ENCODE data around the gene DNAJB2. TPM values are rescaled to one million over a fixed set of nuclear protein-coding genes. Genes with fewer than 3 reads are reported as not detected.
"Not testable (repeated sequence)": the region's sequence is repeated elsewhere in the genome, so short reads cannot be mapped to it uniquely, and the experiment has no call there.

Gene DNAJB2
- total and polyA plus RNA-seq, 2 experiments from 2014 or later: 60.6 to 182 TPM

GRCh38 chr2:219286436-219287115, 7.4 kb downstream of the DNAJB2 start:
- no peak for DNase-seq (ENCODE audit: low read depth in 1 of 2, low spot score in 1 of 2)
- no peaks in the 10 kb centered on the region for H3K9me3 ChIP-seq (ENCODE audit: low read depth)
- TF ChIP-seq, protein P1, sequence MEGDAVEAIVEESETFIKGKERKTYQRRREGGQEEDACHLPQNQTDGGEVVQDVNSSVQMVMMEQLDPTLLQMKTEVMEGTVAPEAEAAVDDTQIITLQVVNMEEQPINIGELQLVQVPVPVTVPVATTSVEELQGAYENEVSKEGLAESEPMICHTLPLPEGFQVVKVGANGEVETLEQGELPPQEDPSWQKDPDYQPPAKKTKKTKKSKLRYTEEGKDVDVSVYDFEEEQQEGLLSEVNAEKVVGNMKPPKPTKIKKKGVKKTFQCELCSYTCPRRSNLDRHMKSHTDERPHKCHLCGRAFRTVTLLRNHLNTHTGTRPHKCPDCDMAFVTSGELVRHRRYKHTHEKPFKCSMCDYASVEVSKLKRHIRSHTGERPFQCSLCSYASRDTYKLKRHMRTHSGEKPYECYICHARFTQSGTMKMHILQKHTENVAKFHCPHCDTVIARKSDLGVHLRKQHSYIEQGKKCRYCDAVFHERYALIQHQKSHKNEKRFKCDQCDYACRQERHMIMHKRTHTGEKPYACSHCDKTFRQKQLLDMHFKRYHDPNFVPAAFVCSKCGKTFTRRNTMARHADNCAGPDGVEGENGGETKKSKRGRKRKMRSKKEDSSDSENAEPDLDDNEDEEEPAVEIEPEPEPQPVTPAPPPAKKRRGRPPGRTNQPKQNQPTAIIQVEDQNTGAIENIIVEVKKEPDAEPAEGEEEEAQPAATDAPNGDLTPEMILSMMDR (IDR thresholded peaks at IDR 0.05; ENCODE audit: low read depth, low read length): no peak
- H3K4me1 ChIP-seq (ENCODE audit: low read depth): no peaks in the 10 kb centered on the region
- H3K36me3 ChIP-seq: peaks cover 13% of the 10 kb centered on the region
- no peaks in the 10 kb centered on the region for H3K27me3 ChIP-seq
- H3K4me3 ChIP-seq: no peak overlapping the region
- peak overlapping the region; percentile 14 for H3K27ac ChIP-seq

- peaks cover 11% of the 10 kb centered on the region for H3K36me3 ChIP-seq
- H3K4me1 ChIP-seq (ENCODE audit: low read depth); H3K27me3 ChIP-seq; H3K9me3 ChIP-seq (ENCODE audit: low read depth); H3K4me3 ChIP-seq; DNase-seq (ENCODE audit: low read depth in 1 of 2, low spot score in 1 of 2): not testable (repeated sequence)
- H3K27ac ChIP-seq: peak overlapping the region; percentile 14
Observed at GRCh38 chr2:219287116-219287440, 7.9 kb downstream of the DNAJB2 start.

- H3K4me3 ChIP-seq: no peak overlapping the region
- no peaks in the 10 kb centered on the region for H3K27me3 ChIP-seq
- H3K27ac ChIP-seq: peak overlapping the region; percentile 69
- no peaks in the 10 kb centered on the region for H3K9me3 ChIP-seq (ENCODE audit: low read depth)
- DNase-seq (ENCODE audit: low read depth in 1 of 2, low spot score in 1 of 2): no peak
- TF ChIP-seq, protein P1 (IDR thresholded peaks at IDR 0.05; ENCODE audit: low read depth, low read length): no peak
- H3K4me1 ChIP-seq (ENCODE audit: low read depth): no peaks in the 10 kb centered on the region
- peaks cover 7% of the 10 kb centered on the region for H3K36me3 ChIP-seq
Observed at GRCh38 chr2:219287580-219288265, 8.6 kb downstream of the DNAJB2 start.

- no peak for DNase-seq (ENCODE audit: low read depth in 1 of 2, low spot score in 1 of 2)
- Histone ChIP-seq H3K9me3 (ENCODE audit: low read depth) (no peaks in the 10 kb centered on the region), H3K36me3 (peaks cover 7% of the 10 kb centered on the region), H3K4me1 (ENCODE audit: low read depth) (no peaks in the 10 kb centered on the region), H3K4me3 (no peak overlapping the region), H3K27ac (no peak overlapping the region), H3K27me3 (no peaks in the 10 kb centered on the region)
- TF ChIP-seq, protein P1 (IDR thresholded peaks at IDR 0.05; ENCODE audit: low read depth, low read length): no peak
Observed at GRCh38 chr2:219289195-219289536, 10.0 kb downstream of the DNAJB2 start.

- H3K27me3 ChIP-seq: no peaks in the 10 kb centered on the region
- H3K9me3 ChIP-seq (ENCODE audit: low read depth): no peaks in the 10 kb centered on the region
- TF ChIP-seq, protein P1 (IDR thresholded peaks at IDR 0.05; ENCODE audit: low read depth, low read length): no peak
- H3K4me1 ChIP-seq (ENCODE audit: low read depth): no peaks in the 10 kb centered on the region
- no peak overlapping the region for H3K27ac ChIP-seq
- DNase-seq (ENCODE audit: low read depth in 1 of 2, low spot score in 1 of 2): peak in 1 of 2 donors; percentile 98
- H3K4me3 ChIP-seq: no peak overlapping the region
- H3K36me3 ChIP-seq: peaks cover 3% of the 10 kb centered on the region
Observed at GRCh38 chr2:219289537-219290361, 10.6 kb downstream of the DNAJB2 start.
